BLaER1 (cell line): Measurements from ENCODE around the gene PLSCR1.
"Not testable (repeated sequence)": the region's sequence is repeated elsewhere in the genome, so short reads cannot be mapped to it uniquely, and the experiment has no call there.

Experiments used
- H3K27ac ChIP-seq: shearing (Covaris generic); formaldehyde crosslinking; 2 replicates; pipeline ENCODE4 v1.8.1; 2022
- H3K27me3 ChIP-seq: shearing (Covaris generic); formaldehyde crosslinking; 2 replicates; pipeline ENCODE4 v1.8.1; 2022
- H3K36me3 ChIP-seq: shearing (Covaris generic); formaldehyde crosslinking; 2 replicates; pipeline ENCODE4 v1.8.1; 2022
- H3K4me1 ChIP-seq: shearing (Covaris generic); formaldehyde crosslinking; 2 replicates; pipeline ENCODE4 v1.8.1; 2022
- H3K4me2 ChIP-seq: shearing (Covaris generic); formaldehyde crosslinking; 2 replicates; pipeline ENCODE4 v1.8.1; 2022
- H3K4me3 ChIP-seq: shearing (Covaris generic); formaldehyde crosslinking; 2 replicates; pipeline ENCODE4 v1.8.1; 2022
- H3K9ac ChIP-seq: shearing (Covaris generic); formaldehyde crosslinking; 2 replicates; pipeline ENCODE4 v1.8.1; 2022
- H3K9me3 ChIP-seq: shearing (Covaris generic); formaldehyde crosslinking; 2 replicates; pipeline ENCODE4 v1.8.1; 2022
- H4K20me1 ChIP-seq: shearing (Covaris generic); formaldehyde crosslinking; 2 replicates; pipeline ENCODE4 v1.8.1; 2022
- Cebpa-rat ChIP-seq: shearing (Covaris generic); IDR thresholded peaks from 2 replicates; pipeline ENCODE4 v1.8.1; 2022

Gene PLSCR1

DNA sequence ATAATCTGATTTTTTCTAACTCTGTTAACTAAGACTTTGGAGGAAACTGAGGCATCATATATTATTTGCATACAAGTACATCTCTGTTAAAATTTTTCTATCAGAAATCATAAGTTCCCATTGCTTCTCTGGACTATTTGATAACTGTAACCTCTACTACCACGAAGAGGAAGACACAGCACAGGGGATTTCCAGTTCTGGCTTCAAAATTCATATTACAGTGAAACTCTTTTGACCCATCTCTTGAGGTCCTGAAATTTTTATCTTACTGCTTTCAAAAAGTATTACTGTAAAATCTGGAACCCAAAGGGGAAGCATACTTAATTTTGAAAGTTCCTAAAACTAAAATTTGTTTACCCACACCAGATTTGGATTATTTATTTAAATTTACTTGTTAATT is 4.2 kb downstream of the PLSCR1 start:
- Histone ChIP-seq H3K9ac (no peak overlapping the region), H3K4me3 (no peak overlapping the region), H3K4me2 (no peak overlapping the region)

DNA sequence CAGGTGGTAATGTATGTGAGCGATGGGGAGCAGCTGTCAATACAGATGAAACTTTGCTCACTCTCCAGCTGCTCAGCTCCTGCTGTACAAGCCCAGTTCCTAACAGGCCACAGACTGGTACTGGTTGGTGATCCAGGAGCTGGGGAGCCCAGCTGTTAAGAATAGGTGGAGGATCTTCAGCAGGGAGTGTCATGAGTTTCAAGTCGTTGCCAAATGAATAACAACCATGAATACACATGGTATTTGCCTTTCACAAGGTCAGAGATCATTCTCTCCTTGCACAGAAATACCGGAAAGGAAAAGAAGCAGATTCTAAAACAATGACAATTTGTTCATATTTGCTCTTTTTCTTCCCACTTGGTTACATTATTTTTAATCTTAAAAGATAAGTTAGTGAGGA is 5.1 kb downstream of the PLSCR1 start:
- no peak overlapping the region for H3K4me2 ChIP-seq
- H3K4me1 ChIP-seq: peaks cover 29% of the 10 kb centered on the region
- H4K20me1 ChIP-seq: no peaks in the 10 kb centered on the region
- no peaks in the 10 kb centered on the region for H3K27me3 ChIP-seq
- peaks cover 8% of the 10 kb centered on the region for H3K36me3 ChIP-seq
- no peak overlapping the region for H3K4me3 ChIP-seq
- no peak overlapping the region for H3K9ac ChIP-seq
- no peak for TF ChIP-seq Cebpa-rat
- no peak overlapping the region for H3K27ac ChIP-seq
- H3K9me3 ChIP-seq: no peaks in the 10 kb centered on the region; the same call in 1 of the 2 replicates

More for the DNA sequence above, 4.2 kb downstream of the PLSCR1 start:
- no peaks in the 10 kb centered on the region; the same call in 1 of the 2 replicates for H3K9me3 ChIP-seq
- H3K27me3 ChIP-seq: no peaks in the 10 kb centered on the region
- H3K4me1 ChIP-seq: peaks cover 35% of the 10 kb centered on the region
- no peak overlapping the region for H3K27ac ChIP-seq
- peaks cover 8% of the 10 kb centered on the region for H3K36me3 ChIP-seq
- no peaks in the 10 kb centered on the region for H4K20me1 ChIP-seq
- TF ChIP-seq Cebpa-rat: no peak

DNA sequence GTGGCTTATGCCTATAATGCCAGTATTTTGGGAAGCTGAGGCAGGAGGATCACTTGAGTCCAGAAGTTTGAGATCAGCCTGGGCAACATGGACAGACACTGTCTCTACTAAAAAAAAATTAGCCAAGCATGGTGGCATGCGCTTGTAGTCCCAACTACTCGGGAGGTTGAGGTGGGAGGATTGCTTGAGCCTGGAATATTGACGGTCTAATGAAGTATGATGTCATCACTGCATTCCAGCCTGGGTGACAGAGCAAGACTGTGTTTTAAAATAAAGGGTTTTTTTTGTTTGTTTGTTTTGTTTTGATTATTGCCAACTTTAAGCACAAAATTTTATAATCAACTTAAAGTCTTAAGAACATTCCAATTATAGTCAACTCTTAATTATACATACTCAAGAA is 6.8 kb downstream of the PLSCR1 start:
- Histone ChIP-seq H3K36me3 (peaks cover 8% of the 10 kb centered on the region), H3K27me3 (no peaks in the 10 kb centered on the region), H3K9ac (no peak overlapping the region), H3K4me2 (no peak overlapping the region), H3K9me3 (no peaks in the 10 kb centered on the region; the same call in 1 of the 2 replicates), H3K4me3 (no peak overlapping the region), H4K20me1 (no peaks in the 10 kb centered on the region), H3K4me1 (peaks cover 14% of the 10 kb centered on the region), H3K27ac (no peak overlapping the region)
- no peak for TF ChIP-seq Cebpa-rat

DNA sequence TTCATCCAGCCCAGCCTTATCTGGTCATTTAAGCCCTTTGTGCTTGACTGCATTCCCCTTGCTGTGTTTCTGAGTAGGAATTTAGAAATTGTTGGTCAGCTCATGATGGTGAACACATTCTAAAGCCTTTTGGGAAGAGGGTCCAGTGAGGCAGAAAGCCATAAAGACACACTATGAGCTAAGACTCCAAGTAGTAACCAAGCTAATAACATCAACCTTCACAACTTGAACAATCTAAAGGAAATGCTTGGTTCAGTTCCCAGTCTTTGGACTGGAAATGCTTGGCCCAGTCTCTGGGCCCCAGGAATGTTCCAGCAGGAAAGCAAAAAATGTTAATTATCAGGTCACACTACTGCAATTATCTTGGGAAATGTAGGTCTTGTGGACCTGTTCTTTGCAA is 7.7 kb downstream of the PLSCR1 start:
- H3K4me2 ChIP-seq: no peak overlapping the region
- no peak overlapping the region for H3K27ac ChIP-seq
- H3K4me1 ChIP-seq: peaks cover 7% of the 10 kb centered on the region; the same call in 1 of the 2 replicates
- H3K9me3 ChIP-seq: no peaks in the 10 kb centered on the region; the same call in 1 of the 2 replicates
- no peak for TF ChIP-seq Cebpa-rat
- peaks cover 14% of the 10 kb centered on the region for H3K36me3 ChIP-seq
- H4K20me1 ChIP-seq: no peaks in the 10 kb centered on the region
- H3K27me3 ChIP-seq: no peaks in the 10 kb centered on the region
- no peak overlapping the region for H3K9ac ChIP-seq
- no peak overlapping the region for H3K4me3 ChIP-seq

DNA sequence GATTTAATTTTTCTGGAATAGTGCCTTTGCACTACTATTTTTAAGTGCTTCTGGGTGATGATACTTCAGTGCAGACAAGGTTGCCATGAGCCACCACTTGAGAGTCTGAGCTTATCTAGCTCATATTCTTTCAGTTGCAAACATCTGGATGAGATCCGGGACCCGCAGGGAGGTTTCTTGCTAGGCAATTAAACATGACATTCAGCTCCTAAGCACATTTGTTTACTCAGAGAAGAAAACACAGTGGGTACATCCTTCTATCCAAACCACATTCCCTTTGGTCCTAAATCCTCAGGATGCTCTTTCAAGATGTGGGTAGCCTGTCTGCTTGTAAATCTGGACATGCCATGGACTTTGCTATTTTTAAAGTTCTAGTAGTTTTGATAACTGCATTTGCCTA is 12.0 kb downstream of the PLSCR1 start:
- Histone ChIP-seq H3K27ac (no peak overlapping the region), H3K9me3 (no peaks in the 10 kb centered on the region), H3K4me2 (no peak overlapping the region), H3K4me3 (no peak overlapping the region), H3K36me3 (peaks cover 20% of the 10 kb centered on the region), H3K9ac (no peak overlapping the region), H3K27me3 (no peaks in the 10 kb centered on the region), H3K4me1 (no peaks in the 10 kb centered on the region), H4K20me1 (no peaks in the 10 kb centered on the region)
- no peak for TF ChIP-seq Cebpa-rat

DNA sequence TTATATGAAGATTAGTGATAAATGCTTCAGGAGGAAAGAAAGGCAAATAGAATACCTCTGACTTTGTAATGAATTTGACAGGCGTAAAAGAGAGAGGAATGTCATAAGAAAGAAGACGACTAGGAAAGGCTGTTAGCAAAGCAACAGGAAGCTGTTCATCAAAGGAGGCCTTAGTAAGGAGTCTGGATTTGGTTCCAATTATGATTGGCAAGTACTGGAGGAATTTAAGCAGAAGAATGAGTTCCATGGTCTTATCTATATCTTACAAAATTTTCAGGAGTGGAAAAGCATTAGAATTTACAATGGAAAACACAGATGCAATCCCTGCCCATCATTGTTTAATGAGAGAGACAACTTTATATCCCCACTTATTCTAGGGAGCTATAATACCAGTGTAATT is 13.8 kb downstream of the PLSCR1 start:
- no peaks in the 10 kb centered on the region for H4K20me1 ChIP-seq
- no peak overlapping the region for H3K4me2 ChIP-seq
- H3K4me3 ChIP-seq: no peak overlapping the region
- TF ChIP-seq Cebpa-rat: no peak
- H3K36me3 ChIP-seq: peaks cover 25% of the 10 kb centered on the region
- H3K9me3 ChIP-seq: no peaks in the 10 kb centered on the region
- H3K27ac ChIP-seq: no peak overlapping the region
- H3K4me1 ChIP-seq: no peaks in the 10 kb centered on the region
- no peak overlapping the region for H3K9ac ChIP-seq
- no peaks in the 10 kb centered on the region for H3K27me3 ChIP-seq

DNA sequence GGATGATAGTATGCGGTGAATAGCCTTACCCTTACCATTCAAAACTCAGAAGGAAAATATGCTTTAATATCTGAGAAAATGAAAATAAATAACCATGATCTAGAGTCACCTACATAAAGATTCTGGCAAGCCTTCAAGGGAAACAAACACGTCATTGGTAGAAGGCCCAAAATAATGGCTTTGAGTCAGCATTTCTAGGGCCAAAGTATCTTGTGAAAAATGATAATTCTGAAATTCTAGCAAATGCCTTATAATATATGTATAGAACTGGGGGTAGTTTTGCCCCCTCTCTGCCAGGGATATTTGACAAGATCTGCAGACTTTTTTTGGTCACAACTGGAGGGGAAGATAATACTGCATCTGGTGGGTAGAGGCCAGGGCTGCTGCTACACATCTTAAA is 15.4 kb downstream of the PLSCR1 start:
- H3K4me3 ChIP-seq: no peak overlapping the region
- H4K20me1 ChIP-seq: no peaks in the 10 kb centered on the region
- no peaks in the 10 kb centered on the region for H3K27me3 ChIP-seq
- H3K27ac ChIP-seq: no peak overlapping the region
- no peaks in the 10 kb centered on the region for H3K9me3 ChIP-seq
- H3K9ac ChIP-seq: no peak overlapping the region
- no peak for TF ChIP-seq Cebpa-rat
- no peaks in the 10 kb centered on the region for H3K4me1 ChIP-seq
- no peak overlapping the region for H3K4me2 ChIP-seq
- peaks cover 25% of the 10 kb centered on the region for H3K36me3 ChIP-seq

DNA sequence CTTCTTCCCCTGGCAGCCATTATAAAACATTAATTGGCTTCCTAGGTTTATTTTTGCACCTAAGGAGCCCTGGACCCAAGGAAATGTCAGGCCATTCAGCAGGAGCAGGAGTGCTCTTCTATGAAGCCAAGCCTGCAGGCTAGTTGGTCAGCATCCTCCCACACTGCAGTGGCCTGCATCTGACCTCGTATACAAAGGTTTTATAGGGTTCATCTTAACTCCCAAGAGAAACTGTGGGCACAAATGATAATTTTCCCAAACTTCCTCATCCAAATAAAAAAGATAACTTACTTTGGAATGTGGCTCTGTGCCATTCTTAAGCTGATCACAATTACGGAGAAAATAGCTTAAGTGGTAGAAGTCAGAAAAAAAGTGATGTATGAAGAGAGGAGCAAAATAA is 19.4 kb downstream of the PLSCR1 start:
- H3K9me3 ChIP-seq: no peaks in the 10 kb centered on the region
- H3K4me2 ChIP-seq: no peak overlapping the region
- H3K27ac ChIP-seq: no peak overlapping the region
- no peaks in the 10 kb centered on the region for H3K27me3 ChIP-seq
- no peaks in the 10 kb centered on the region for H4K20me1 ChIP-seq
- no peak overlapping the region for H3K9ac ChIP-seq
- H3K36me3 ChIP-seq: peaks cover 22% of the 10 kb centered on the region; the same call in 1 of the 2 replicates
- no peaks in the 10 kb centered on the region for H3K4me1 ChIP-seq
- no peak for TF ChIP-seq Cebpa-rat
- H3K4me3 ChIP-seq: no peak overlapping the region

DNA sequence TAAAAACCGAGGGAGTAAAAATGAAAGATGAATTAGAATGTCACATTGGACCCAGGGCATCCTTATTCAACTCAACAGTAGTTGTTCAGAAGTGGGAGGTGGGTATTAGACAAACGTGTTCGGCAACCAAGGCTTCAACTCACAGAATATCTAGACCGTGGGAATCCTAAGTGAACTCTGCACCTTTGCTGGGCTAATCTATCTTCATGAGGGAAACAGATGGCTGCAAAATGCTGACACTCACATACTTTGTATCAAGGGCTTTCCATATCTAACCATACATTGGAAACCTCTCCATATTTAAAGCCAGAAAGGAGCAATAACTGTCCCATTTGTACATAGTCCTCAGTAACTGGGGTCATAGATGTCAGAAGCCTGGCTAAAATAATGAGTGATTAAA is 20.9 kb downstream of the PLSCR1 start:
- Histone ChIP-seq H3K36me3 (peaks cover 20% of the 10 kb centered on the region; the same call in 1 of the 2 replicates), H3K27me3 (no peaks in the 10 kb centered on the region), H3K27ac (no peak overlapping the region), H3K4me2 (no peak overlapping the region), H3K4me3 (no peak overlapping the region), H3K9me3 (no peaks in the 10 kb centered on the region), H3K9ac (no peak overlapping the region), H4K20me1 (no peaks in the 10 kb centered on the region), H3K4me1 (no peaks in the 10 kb centered on the region)
- TF ChIP-seq Cebpa-rat: no peak

DNA sequence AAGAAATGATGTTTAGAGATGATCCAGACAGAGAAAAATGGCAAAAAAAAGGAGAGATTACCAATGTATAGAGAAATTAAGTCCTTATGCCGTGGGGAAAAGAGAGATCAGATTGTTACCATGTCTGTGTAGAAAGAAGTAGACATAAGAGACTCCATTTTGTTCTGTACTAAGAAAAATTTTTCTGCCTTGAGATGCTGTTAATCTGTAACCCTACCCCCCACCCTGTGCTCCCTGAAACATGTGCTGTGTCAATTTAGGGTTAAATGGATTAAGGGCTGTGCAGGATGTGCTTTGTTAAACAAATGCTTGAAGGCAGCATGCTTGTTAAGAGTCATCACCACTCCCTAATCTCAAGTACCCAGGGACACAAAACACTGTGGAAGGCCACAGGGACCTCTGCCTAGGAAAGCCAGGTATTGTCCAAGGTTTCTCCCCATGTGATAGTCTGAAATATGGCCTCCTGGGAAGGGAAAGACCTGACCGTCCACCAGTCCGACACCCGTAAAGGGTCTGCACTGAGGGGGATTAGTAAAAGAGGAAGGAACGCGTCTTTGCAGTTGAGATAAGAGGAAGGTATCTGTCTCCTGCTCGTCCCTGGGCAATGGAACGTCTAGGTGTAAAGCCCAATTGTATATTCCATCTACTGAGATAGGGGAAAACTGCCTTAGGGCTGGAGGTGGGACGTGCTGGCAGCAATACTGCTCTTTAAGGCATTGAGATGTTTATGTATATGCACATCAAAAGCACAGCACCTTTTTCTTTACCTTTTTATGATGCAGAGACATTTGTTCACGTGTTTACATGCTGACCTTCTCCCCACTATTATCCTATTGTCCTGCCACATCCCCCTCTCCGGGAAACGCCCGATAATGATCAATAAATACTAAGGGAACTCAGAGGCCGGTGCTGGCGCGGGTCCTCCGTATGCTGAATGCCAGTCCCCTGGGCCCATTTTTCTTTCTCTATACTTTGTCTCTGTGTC is 21.9 kb downstream of the PLSCR1 start:
- peaks cover 19% of the 10 kb centered on the region; the same call in 1 of the 2 replicates for H3K36me3 ChIP-seq
- H4K20me1 ChIP-seq, H3K27ac ChIP-seq, H3K9ac ChIP-seq, H3K9me3 ChIP-seq, H3K4me3 ChIP-seq, H3K4me1 ChIP-seq, H3K4me2 ChIP-seq, H3K27me3 ChIP-seq: not testable (repeated sequence)
